GM21576 (cell line): ENCODE measurements around the gene SRCIN1.
"Not testable (repeated sequence)": the region's sequence is repeated elsewhere in the genome, so short reads cannot be mapped to it uniquely, and the experiment has no call there.

Experiments
- ATAC-seq: cut with Tn5 transposase; IDR thresholded peaks from one replicate; pipeline ENCODE4 v1.9.1; 2021; ENCODE audit warnings: mild to moderate bottlenecking, moderate library complexity; ENCODE audit not compliant: unreplicated experiment

The SRCIN1 gene, protein sequence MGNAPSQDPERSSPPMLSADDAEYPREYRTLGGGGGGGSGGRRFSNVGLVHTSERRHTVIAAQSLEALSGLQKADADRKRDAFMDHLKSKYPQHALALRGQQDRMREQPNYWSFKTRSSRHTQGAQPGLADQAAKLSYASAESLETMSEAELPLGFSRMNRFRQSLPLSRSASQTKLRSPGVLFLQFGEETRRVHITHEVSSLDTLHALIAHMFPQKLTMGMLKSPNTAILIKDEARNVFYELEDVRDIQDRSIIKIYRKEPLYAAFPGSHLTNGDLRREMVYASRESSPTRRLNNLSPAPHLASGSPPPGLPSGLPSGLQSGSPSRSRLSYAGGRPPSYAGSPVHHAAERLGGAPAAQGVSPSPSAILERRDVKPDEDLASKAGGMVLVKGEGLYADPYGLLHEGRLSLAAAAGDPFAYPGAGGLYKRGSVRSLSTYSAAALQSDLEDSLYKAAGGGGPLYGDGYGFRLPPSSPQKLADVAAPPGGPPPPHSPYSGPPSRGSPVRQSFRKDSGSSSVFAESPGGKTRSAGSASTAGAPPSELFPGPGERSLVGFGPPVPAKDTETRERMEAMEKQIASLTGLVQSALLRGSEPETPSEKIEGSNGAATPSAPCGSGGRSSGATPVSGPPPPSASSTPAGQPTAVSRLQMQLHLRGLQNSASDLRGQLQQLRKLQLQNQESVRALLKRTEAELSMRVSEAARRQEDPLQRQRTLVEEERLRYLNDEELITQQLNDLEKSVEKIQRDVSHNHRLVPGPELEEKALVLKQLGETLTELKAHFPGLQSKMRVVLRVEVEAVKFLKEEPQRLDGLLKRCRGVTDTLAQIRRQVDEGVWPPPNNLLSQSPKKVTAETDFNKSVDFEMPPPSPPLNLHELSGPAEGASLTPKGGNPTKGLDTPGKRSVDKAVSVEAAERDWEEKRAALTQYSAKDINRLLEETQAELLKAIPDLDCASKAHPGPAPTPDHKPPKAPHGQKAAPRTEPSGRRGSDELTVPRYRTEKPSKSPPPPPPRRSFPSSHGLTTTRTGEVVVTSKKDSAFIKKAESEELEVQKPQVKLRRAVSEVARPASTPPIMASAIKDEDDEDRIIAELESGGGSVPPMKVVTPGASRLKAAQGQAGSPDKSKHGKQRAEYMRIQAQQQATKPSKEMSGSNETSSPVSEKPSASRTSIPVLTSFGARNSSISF

DNA sequence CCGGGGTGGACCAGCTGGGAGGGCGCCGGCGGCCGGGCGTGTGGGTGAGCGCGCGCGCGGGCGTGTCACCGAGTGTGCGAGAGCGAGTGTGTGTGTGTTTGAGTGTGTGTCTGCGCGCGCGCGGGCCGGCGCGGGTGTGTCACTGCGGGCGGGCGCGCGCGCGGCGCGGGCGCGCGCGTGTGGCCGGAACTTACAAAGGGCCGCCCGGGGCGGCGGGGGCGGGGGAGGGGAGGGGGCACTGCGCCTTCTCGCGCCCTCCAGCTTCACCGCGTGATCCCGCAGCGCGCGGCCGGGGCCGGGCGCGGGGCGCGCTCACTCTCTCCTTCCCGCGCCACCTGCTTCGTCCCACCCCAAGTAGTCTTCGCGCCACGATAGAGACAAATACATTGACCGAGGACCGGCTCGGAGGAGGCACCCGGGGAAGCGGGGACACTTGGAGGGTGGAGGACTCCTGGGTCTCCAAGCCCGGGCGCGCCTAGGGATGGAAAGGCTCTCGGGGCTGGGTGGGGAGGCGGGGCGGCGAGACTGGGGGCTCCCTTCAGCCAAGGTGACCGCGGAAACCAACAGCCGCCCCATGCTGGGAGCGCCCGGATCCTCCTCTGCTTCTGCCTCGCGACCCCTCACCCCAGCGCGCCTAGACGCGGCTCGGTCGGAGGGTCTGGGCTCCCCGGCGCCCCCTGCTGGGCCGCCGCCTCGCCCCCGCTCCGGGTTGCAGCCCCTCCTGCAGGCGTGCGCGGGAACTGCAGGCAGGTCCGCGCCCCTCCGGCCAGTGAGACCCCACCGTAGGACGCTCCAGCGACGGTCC is at the start of gene SRCIN1:
SRCIN1 (minus strand) TSS at position 112 of the 805 bp plus-strand sequence. CDS start 247 bp downstream, outside the sequence.
- ATAC-seq, result no peak

DNA sequence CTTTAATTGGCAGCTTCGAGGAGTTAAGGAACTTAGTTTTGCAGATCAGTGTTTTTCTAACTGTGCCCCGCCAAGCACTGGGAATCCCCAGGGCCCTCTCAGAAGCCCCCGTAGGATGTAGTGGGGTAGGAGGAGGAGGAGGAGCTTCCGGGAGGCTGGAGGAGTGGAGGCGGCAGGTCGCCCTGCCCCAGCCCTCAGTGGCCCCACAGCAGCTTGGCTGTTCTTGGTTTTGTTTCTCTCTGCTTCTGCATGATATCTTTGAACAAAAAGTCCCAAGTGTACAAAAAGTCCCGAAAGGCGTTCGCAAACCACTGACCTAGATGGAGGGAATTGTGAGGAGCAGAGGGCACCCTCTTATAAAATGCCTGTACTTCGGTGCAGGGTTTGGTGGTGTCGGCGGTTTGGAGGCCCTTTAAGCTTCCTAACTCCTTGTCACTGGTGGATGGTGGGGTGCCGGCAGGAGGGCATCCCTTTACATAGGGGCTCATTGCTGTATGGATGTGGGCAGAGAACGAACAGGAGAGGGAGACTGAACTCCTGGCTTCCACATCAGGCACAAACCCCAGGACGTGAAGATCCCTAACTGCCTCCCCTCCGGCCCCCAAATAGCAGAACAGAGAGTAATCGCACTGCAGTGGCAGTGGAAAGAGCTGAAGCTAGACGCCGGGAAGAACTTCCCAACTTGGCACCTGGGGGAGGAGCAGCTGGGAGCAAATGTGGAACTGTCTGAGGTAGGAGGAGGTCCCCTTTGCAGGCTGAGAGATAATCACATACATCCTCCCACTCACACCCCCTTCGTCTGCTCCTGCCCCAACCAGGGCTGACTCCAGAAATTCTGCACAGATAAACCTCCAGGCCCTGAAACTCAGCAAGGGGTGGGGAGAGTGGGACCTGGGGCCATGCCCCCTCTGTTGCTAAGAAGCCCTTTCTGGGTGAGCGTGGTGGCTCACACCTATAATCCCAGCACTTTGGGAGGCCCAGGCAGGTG is 49.0 kb upstream of the SRCIN1 start:
- no peak for ATAC-seq

- ATAC-seq, result no peak
Observed at GRCh38 chr17:38653679-38654078, 47.9 kb upstream of the SRCIN1 start.

DNA sequence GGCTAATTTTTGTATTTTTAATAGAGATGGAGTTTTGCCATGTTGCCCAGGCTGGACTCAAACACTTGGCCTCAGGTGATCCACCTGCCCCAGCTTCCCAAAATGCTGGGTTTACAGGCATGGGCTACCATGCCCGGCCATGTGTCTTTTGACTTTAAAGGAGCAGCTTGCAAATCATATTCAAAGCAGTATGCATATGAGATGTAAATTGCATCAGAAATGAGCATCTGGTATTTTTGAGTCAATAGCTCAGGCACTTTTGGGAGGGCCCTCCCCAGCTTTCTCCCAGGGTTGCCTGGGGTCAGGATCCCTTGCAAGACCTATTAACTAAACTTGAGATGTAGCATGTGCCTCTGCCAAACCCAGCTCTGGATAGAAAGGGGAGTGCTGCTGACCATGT is 47.5 kb upstream of the SRCIN1 start:
- ATAC-seq, result no peak

DNA sequence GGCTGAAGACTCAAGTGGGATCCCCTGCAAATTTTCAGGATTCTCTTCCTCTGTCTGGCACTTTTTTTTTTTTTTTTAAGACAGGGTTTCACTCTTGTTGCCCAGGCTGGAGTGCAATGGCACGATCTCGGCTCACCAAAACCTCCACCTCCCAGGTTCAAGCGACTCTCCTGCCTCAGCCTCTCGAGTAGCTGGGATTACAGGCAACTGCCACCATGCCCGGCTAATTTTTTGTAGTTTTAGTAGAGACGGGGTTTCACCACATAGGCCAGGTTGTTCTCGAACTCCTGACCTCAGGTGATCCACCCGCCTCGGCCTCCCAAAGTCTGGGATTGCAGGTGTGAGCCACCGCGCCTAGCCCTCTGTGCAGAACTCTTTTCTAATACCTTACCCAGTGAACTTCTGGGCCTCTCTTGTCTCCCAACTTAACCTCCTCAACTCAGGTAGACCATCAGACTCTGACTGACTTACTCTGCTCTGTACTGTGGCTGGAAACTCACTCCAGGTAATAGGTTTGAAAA is 45.0 kb upstream of the SRCIN1 start:
- ATAC-seq, result not testable (repeated sequence)

DNA sequence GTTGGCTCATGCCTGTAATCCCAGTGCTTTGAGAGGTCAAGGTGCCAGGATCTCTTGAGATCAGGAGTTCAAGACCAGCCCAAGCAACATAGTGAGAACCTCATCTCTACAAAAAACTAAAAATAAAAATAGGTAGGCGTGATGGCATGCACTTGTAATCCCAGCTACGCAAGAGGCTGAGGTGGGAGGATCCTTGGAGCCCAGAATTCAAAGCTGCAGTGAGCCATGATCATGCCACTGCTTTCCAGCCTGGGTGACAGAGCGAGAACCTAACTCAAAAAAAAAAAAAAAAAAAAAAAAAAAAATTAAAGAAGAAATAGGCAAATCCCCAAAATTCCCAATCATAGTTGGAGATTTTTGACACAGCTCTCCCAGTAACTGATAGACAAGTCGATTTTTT is 32.2 kb upstream of the SRCIN1 start:
- no peak for ATAC-seq

- ATAC-seq, result no peak
Observed at GRCh38 chr17:38636054-38636453, 30.3 kb upstream of the SRCIN1 start.

DNA sequence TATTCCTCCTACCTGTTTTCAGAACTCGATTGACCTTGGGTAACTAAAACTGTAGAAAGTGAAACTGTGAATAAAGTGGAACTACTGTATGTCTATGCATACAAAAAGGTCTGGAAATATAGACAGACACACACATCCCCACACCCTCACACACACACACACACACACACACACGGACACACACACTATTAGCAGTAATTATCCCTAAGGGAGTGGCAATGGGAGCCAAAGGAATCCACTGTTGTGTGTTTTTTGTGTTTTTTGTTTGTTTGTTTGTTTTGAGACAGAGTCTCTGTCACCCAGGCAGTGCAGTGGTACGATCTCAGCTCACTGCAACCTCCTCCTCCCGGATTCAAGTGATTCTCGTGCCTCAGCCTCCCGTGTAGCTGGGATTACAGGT is 26.6 kb upstream of the SRCIN1 start:
- ATAC-seq, result no peak

DNA sequence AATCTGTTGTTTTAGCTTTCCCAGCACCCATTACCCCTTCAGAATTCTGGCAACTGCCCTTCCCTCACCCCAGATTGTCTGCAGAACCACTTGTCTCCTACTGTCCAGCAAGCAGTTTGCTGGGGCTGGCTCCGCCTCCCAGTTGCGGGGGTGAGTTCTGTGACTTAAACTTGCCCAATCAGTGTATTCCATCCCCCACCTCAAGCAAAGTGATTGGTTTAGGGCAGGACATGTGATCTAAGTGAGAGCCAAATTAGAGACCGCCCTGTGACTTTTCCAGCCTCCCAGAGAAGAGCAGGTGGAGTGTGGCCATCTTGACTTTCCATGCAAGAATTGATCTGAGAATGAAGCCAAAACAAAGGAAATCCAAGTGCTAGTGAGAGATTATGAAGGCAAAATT is 22.7 kb upstream of the SRCIN1 start:
- no peak for ATAC-seq

- no peak for ATAC-seq
Observed at GRCh38 chr17:38627957-38628356, 22.2 kb upstream of the SRCIN1 start.

DNA sequence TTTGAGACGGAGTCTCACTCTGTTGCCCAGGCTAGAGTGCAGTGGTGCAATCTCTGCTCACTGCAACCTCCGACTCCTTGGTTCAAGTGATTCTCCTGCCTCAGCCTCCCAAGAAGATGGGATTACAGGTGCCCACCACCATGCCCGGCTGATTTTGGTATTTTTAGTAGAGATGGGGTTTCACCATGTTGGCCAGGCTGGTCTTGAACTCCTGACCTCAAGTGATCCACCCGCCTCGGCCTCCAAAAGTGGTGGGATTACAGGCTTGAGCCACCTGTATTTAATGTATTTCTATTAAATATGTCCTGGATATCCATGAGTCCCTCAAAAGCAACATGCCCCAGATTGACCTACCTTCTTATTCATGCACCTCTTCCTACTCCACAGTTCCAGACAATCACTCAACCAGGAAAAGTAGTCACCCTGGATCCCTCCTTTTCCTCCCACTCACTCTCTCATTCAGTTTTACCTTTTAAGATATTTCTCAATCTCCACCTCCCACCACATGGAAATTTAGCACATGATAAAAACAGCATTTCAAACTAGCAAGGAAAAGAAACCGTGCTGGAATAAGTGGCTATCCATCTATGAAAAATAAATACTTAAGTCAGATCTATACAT is 21.0 kb upstream of the SRCIN1 start:
- ATAC-seq, result not testable (repeated sequence)

DNA sequence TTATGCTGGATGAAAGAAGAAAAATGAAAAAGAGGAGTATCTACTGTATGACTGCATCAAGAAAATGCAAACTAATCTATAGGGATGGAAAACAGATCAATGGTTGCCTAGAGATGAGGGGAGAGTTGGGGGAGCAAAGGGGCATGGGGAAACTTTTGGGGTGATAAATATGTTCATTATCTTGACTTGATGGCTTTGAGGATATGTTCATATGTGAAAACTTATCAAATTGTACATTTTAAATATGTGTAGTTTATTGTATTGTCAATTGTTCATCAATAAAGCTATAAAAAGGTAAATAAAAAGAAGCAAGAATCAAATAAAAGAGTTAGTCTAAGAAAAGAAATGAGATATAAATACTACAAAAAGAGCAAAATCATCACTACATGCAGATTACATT is 19.7 kb upstream of the SRCIN1 start:
- ATAC-seq, result no peak

DNA sequence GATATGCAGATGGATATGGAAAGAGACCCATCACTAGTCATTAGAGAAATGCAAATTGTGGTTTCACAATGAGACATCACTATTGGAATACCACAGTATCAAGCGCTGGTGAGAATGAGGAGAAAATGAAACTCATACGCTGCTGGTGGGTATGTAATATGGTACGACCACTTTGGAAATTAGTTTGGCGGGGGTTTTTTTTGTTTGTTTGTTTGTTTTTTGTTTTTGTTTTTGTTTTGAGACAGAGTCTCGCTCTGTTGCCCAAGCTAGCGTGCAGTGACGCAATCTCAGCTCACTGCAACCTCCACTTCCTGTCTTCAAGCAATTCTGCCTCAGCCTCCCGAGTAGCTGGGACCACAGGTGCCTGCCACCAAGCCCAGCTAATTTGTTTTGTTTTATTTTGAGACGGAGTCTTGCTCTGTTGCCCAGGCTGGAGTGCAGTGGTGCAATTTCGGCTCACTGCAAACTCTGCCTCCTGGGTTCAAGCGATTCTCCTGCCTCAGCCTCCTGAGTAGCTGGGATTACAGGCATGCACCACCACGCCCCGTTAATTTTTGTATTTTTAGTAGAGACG is 19.1 kb upstream of the SRCIN1 start:
- peak; percentile 67 for ATAC-seq

- ATAC-seq, result no peak
Observed at GRCh38 chr17:38621538-38621937, 15.8 kb upstream of the SRCIN1 start.

DNA sequence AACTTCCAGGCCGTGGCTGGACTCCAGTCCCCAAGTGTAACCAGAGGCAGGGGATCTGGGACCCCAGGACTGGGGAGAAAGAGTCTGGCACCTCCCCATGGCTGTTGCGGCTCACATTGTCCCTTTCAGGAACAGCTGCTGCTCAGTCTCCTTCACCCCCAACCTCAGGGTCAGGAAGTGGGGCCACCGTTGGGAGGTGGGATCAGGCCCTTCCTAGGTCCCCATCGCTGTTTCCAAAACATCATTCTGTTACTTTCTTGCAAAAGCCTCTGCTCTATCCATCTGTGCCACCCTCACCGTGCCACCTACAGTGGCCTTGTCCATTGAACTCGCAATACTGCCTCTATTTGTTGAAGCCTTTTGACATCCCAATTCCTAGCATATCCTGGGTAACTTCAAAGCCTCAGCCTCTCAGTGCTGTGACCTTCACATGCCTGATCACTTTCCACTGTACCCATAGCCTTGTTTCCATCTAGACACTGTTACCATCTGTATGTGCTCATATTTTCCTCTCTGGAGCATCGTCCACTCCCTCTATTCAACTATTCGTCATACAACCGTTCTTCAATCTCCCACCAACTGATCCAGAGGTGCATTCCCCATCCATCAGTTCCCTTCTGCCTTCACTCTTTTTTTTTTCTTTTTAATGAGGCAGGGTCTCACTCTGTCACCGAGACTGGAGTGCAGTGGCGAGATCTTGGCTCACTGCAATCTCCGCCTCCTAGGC is 15.0 kb upstream of the SRCIN1 start:
- no peak for ATAC-seq

- ATAC-seq, result no peak
Observed at GRCh38 chr17:38619937-38620550, 14.3 kb upstream of the SRCIN1 start.

DNA sequence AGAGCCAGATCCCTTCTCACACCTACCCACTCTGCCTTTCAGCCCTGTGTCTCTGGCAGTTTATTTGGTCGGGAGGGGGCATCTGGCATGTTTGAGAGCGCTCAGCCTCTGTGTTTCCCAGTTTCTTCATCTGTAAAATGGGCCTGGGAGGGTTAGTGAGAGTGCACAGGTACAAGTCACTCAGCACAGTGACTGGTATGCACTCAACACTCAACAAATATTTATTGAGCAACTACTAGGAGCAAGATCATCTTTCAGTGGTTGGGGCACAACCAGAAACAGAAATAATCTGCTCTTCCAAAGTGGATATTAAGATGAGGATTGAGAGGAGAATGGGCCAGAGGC is 13.7 kb upstream of the SRCIN1 start:
- ATAC-seq, result no peak
